Loucy (cell line): Measurements from ENCODE around the gene ANKRD6.

ENCODE experiments used
- H2AFZ ChIP-seq: fragments of 200-600 bp; sonication (generic); 2 replicates; pipeline ENCODE4 v1.6.0; 2016; ENCODE audit warnings: antibody characterized with exemption, mild to moderate bottlenecking, low read length, moderate library complexity
- H3F3A ChIP-seq: fragments of 200-600 bp; 2 replicates; pipeline ENCODE4 v1.6.0; 2016; ENCODE audit warnings: antibody characterized with exemption, low read depth, mild to moderate bottlenecking
- H3K27me3 ChIP-seq: fragments of 200-600 bp; sonication (generic); 2 replicates; pipeline ENCODE4 v1.6.1; 2014; ENCODE audit warnings: low read length, mild to moderate bottlenecking; ENCODE audit not compliant: insufficient read depth, poor library complexity, severe bottlenecking
- H3K36me3 ChIP-seq: fragments of 200-600 bp; sonication (generic); 2 replicates; pipeline ENCODE4 v1.6.1; 2016; ENCODE audit warnings: low read length; ENCODE audit not compliant: insufficient read depth
- H3K4me1 ChIP-seq: fragments of 200-600 bp; sonication (generic); 2 replicates; pipeline ENCODE4 v1.5.1; 2014; ENCODE audit warnings: low read length, mild to moderate bottlenecking; ENCODE audit not compliant: insufficient read depth, poor library complexity, severe bottlenecking
- H3K4me2 ChIP-seq: fragments of 200-600 bp; sonication (generic); 2 replicates; pipeline ENCODE4 v1.6.0; 2014; ENCODE audit warnings: antibody characterized with exemption, low read length, low read depth, mild to moderate bottlenecking; ENCODE audit not compliant: poor library complexity, severe bottlenecking
- H3K4me3 ChIP-seq: fragments of 200-600 bp; sonication (generic); 2 replicates; pipeline ENCODE4 v1.5.1; 2014; ENCODE audit warnings: low read length, mild to moderate bottlenecking, mixed read lengths; ENCODE audit not compliant: poor library complexity, severe bottlenecking
- H3K79me2 ChIP-seq: fragments of 200-600 bp; sonication (generic); 2 replicates; pipeline ENCODE4 v1.6.1; 2014; ENCODE audit warnings: low read length; ENCODE audit not compliant: insufficient read depth
- H3K9ac ChIP-seq: fragments of 200-600 bp; sonication (generic); 2 replicates; pipeline ENCODE4 v1.6.0; 2014; ENCODE audit warnings: mild to moderate bottlenecking, low read depth, low read length, moderate library complexity; ENCODE audit not compliant: poor library complexity, severe bottlenecking
- H3K9me2 ChIP-seq: fragments of 200-600 bp; sonication (generic); replicated peaks from 2 replicates; pipeline ENCODE4 v1.6.1; 2016; ENCODE audit warnings: low read depth, low read length, mixed read lengths
- H3K9me3 ChIP-seq: fragments of 200-600 bp; sonication (generic); 2 replicates; pipeline ENCODE4 v1.6.1; 2014; ENCODE audit warnings: mild to moderate bottlenecking, antibody characterized with exemption, low read length, low read depth; ENCODE audit not compliant: insufficient read depth
- H4K20me1 ChIP-seq: fragments of 200-600 bp; sonication (generic); 2 replicates; pipeline ENCODE4 v1.6.0; 2014; ENCODE audit warnings: antibody characterized with exemption, low read length, mild to moderate bottlenecking; ENCODE audit not compliant: insufficient read depth, poor library complexity, severe bottlenecking
- EZH2phosphoT487 ChIP-seq: fragments of 200-600 bp; IDR thresholded peaks from 2 replicates; pipeline ENCODE4 v1.6.1; 2018; ENCODE audit warnings: antibody characterized with exemption, mild to moderate bottlenecking, moderate library complexity, borderline replicate concordance
- TF ChIP-seq, protein P1 (sequence below): fragments of 200-600 bp; sonication (generic); conservative IDR thresholded peaks from 2 replicates; pipeline ENCODE4 v1.5.1; 2014; ENCODE audit warnings: mild to moderate bottlenecking, antibody characterized with exemption, low read length

Gene ANKRD6

DNA sequence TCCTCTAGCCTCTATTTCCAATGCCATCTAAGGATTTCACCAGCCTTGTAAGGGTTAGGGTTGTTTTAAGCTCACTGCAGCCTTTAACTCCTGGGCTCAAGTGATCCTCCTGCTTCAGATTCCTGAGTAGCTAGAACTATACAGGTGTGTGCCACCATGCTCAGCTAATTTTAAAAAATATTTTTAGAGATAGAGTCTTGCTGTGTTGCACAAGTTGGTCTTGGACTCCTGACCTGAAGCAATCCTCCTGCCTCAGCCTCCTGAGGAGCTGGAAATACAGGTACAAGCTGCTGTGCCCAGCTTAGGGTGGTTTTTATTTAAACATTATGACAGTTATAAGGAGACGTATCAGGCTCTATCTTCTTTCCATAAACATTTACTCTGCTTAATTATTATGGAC, 26.5 kb downstream of the ANKRD6 start:
- Histone ChIP-seq H3K36me3 (no peaks in the 10 kb centered on the region), H3F3A (no peaks in the 10 kb centered on the region), H3K27me3 (no peaks in the 10 kb centered on the region), H3K4me3 (no peak overlapping the region), H3K9ac (no peak overlapping the region), H4K20me1 (no peaks in the 10 kb centered on the region), H3K9me2 (no peaks in the 10 kb centered on the region), H3K4me1 (no peaks in the 10 kb centered on the region), H3K4me2 (no peak overlapping the region), H2AFZ (no peak overlapping the region), H3K9me3 (no peaks in the 10 kb centered on the region), H3K79me2 (no peaks in the 10 kb centered on the region)
- TF ChIP-seq, protein P1, sequence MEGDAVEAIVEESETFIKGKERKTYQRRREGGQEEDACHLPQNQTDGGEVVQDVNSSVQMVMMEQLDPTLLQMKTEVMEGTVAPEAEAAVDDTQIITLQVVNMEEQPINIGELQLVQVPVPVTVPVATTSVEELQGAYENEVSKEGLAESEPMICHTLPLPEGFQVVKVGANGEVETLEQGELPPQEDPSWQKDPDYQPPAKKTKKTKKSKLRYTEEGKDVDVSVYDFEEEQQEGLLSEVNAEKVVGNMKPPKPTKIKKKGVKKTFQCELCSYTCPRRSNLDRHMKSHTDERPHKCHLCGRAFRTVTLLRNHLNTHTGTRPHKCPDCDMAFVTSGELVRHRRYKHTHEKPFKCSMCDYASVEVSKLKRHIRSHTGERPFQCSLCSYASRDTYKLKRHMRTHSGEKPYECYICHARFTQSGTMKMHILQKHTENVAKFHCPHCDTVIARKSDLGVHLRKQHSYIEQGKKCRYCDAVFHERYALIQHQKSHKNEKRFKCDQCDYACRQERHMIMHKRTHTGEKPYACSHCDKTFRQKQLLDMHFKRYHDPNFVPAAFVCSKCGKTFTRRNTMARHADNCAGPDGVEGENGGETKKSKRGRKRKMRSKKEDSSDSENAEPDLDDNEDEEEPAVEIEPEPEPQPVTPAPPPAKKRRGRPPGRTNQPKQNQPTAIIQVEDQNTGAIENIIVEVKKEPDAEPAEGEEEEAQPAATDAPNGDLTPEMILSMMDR: no peak
- no peak for TF ChIP-seq EZH2phosphoT487

DNA sequence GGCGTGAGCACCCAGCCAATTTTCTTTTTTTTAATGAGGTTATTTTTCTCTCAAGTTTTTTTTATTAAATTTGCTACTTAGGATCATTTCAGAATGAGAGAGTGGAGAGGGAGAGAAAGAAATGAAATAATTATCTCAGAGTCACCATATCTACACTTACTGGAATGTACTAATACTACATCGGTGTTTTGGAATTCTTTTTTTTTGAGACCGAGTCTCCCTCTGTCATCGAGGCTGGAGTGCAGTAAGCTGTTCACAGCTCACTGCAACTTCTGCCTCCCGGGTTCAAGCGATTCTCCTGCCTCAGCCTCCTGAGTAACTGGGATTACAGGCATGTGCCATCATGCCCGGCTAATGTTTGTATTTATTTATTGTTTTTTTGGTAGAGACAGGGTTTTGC, 27.8 kb downstream of the ANKRD6 start:
- H3K4me2 ChIP-seq: no peak overlapping the region
- no peaks in the 10 kb centered on the region for H3K36me3 ChIP-seq
- no peaks in the 10 kb centered on the region for H3F3A ChIP-seq
- TF ChIP-seq, protein P1: no peak
- TF ChIP-seq EZH2phosphoT487: no peak
- H3K27me3 ChIP-seq: no peaks in the 10 kb centered on the region
- H3K9me3 ChIP-seq: no peaks in the 10 kb centered on the region
- no peaks in the 10 kb centered on the region for H4K20me1 ChIP-seq
- H3K9me2 ChIP-seq: no peaks in the 10 kb centered on the region
- H3K9ac ChIP-seq: no peak overlapping the region
- no peaks in the 10 kb centered on the region for H3K4me1 ChIP-seq
- no peak overlapping the region for H3K4me3 ChIP-seq
- H3K79me2 ChIP-seq: no peaks in the 10 kb centered on the region
- H2AFZ ChIP-seq: no peak overlapping the region

DNA sequence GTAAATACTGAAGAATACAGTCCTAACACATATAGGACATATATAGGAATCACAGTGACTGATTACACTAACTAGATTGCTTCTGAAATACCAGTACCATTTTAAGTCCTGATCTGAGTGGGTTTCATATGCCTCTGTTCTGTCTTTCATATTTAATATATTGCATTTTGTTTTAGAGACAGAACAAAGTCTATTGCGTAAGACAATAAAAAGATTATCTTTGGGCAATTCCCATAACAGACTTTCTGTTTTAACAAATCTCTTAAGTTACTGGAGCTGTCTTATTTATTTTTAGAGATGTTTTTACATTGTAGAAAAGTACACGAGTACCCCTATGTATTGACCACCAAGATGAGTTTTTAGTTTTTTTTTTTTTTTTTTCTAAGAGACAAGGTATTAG, 29.6 kb downstream of the ANKRD6 start:
- H3K9me2 ChIP-seq: no peaks in the 10 kb centered on the region
- H3K79me2 ChIP-seq: no peaks in the 10 kb centered on the region
- TF ChIP-seq EZH2phosphoT487: no peak
- TF ChIP-seq, protein P1: no peak
- H3K4me3 ChIP-seq: no peak overlapping the region
- no peaks in the 10 kb centered on the region for H3K4me1 ChIP-seq
- H3K9me3 ChIP-seq: no peaks in the 10 kb centered on the region
- H2AFZ ChIP-seq: no peak overlapping the region
- no peaks in the 10 kb centered on the region for H4K20me1 ChIP-seq
- H3F3A ChIP-seq: no peaks in the 10 kb centered on the region
- no peaks in the 10 kb centered on the region for H3K27me3 ChIP-seq
- no peaks in the 10 kb centered on the region for H3K36me3 ChIP-seq
- H3K9ac ChIP-seq: no peak overlapping the region
- no peak overlapping the region for H3K4me2 ChIP-seq
